ENCODE data around the gene KIF3A. TPM values are rescaled to one million over a fixed set of nuclear protein-coding genes. Genes with fewer than 3 reads are reported as not detected.

Gene KIF3A
- total RNA-seq, 4 donors from 2014 or later: 2.6 to 15.0 (median 6.3) TPM

GRCh38 chr5:132753135-132753987 is 16.0 kb upstream of the KIF3A start:
- TF ChIP-seq POLR2AphosphoS5 (IDR thresholded peaks at IDR 0.05) (no peak), EP300 (IDR thresholded peaks at IDR 0.05) (no peak), POLR2A (IDR thresholded peaks at IDR 0.05) (no peak)
- TF ChIP-seq, protein P1, sequence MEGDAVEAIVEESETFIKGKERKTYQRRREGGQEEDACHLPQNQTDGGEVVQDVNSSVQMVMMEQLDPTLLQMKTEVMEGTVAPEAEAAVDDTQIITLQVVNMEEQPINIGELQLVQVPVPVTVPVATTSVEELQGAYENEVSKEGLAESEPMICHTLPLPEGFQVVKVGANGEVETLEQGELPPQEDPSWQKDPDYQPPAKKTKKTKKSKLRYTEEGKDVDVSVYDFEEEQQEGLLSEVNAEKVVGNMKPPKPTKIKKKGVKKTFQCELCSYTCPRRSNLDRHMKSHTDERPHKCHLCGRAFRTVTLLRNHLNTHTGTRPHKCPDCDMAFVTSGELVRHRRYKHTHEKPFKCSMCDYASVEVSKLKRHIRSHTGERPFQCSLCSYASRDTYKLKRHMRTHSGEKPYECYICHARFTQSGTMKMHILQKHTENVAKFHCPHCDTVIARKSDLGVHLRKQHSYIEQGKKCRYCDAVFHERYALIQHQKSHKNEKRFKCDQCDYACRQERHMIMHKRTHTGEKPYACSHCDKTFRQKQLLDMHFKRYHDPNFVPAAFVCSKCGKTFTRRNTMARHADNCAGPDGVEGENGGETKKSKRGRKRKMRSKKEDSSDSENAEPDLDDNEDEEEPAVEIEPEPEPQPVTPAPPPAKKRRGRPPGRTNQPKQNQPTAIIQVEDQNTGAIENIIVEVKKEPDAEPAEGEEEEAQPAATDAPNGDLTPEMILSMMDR (IDR thresholded peaks at IDR 0.05): no peak
- Histone ChIP-seq H3K27me3 (no peaks in the 10 kb centered on the region), H3K36me3 (peaks cover 15% of the 10 kb centered on the region), H3K27ac (no peak overlapping the region), H3K4me3 (no peak overlapping the region), H3K9me3 (no peaks in the 10 kb centered on the region), H3K4me1 (peaks cover 5% of the 10 kb centered on the region)
- DNase-seq (ENCODE audit: low spot score in 2 of 2): no peak
- WGBS: 36% methylated on average over 2 of the region's 2 CpGs

GRCh38 chr5:132752581-132753125 is 15.3 kb upstream of the KIF3A start:
- H3K4me3 ChIP-seq: no peak overlapping the region
- H3K9me3 ChIP-seq: no peaks in the 10 kb centered on the region
- peaks cover 6% of the 10 kb centered on the region for H3K4me1 ChIP-seq
- H3K27me3 ChIP-seq: peaks cover 4% of the 10 kb centered on the region
- H3K27ac ChIP-seq: no peak overlapping the region
- H3K36me3 ChIP-seq: peaks cover 8% of the 10 kb centered on the region
- DNase-seq (ENCODE audit: low spot score in 2 of 2): no peak
- WGBS: 83% methylated on average over 1 of the region's 1 CpG
- TF ChIP-seq, protein P1 (IDR thresholded peaks at IDR 0.05): no peak
- no peak for TF ChIP-seq POLR2A (IDR thresholded peaks at IDR 0.05)
- TF ChIP-seq POLR2AphosphoS5 (IDR thresholded peaks at IDR 0.05): no peak
- TF ChIP-seq EP300 (IDR thresholded peaks at IDR 0.05): no peak

DNA sequence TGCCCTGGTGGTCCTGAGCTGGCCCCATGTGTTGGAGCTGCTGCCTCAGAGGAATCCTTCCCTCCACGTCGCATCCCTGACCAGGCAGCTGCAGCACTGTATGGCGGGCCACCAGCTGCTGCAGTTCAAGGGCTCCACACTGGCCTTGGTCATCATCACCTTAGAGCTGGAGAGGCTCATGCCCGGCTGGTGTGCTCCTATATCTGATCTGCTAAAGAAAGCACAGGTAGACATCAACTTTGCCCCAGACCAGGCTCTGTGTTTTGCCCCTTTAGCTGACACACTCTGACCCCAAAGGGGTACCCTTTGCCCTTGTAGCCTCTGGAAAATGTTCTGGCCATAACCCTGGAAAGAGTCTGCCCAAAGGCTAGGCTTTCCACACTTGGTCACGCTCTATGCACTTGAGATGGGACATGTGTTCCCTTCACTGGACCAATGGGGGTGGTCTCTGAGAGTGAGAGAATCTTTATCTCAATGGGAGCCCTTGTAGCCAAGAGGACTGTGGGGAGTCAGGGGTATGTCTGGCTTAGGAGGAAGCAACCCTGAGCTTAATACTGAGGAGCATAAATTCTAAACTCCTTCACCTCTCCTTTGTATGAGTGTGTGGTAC is 14.7 kb upstream of the KIF3A start:
- no peak for DNase-seq (ENCODE audit: low spot score in 2 of 2)
- H3K36me3 ChIP-seq: peaks cover 4% of the 10 kb centered on the region
- peaks cover 12% of the 10 kb centered on the region for H3K4me1 ChIP-seq
- no peaks in the 10 kb centered on the region for H3K9me3 ChIP-seq
- WGBS: 100% methylated on average over 1 of the region's 5 CpGs
- no peak overlapping the region for H3K27ac ChIP-seq
- TF ChIP-seq, protein P1 (IDR thresholded peaks at IDR 0.05): no peak
- no peak for TF ChIP-seq EP300 (IDR thresholded peaks at IDR 0.05)
- TF ChIP-seq POLR2AphosphoS5 (IDR thresholded peaks at IDR 0.05): no peak
- TF ChIP-seq POLR2A (IDR thresholded peaks at IDR 0.05): no peak
- H3K27me3 ChIP-seq: peaks cover 10% of the 10 kb centered on the region
- H3K4me3 ChIP-seq: no peak overlapping the region

GRCh38 chr5:132751444-132751843 is 14.1 kb upstream of the KIF3A start:
- H3K27me3 ChIP-seq: peaks cover 14% of the 10 kb centered on the region
- H3K36me3 ChIP-seq: peaks cover under 1% of the 10 kb centered on the region
- no peak for DNase-seq (ENCODE audit: low spot score in 2 of 2)
- no peaks in the 10 kb centered on the region for H3K9me3 ChIP-seq
- H3K4me1 ChIP-seq: peaks cover 16% of the 10 kb centered on the region
- H3K4me3 ChIP-seq: no peak overlapping the region
- TF ChIP-seq POLR2A (IDR thresholded peaks at IDR 0.05) (no peak), POLR2AphosphoS5 (IDR thresholded peaks at IDR 0.05) (no peak), EP300 (IDR thresholded peaks at IDR 0.05) (no peak)
- TF ChIP-seq, protein P1 (IDR thresholded peaks at IDR 0.05): no peak
- 57% methylated on average over 7 of the region's 7 CpGs for WGBS
- H3K27ac ChIP-seq: no peak overlapping the region
